ENCODE results near the gene UBE2Q1.

The UBE2Q1 gene

GRCh38 chr1:154572468-154573167 lies 14.2 kb upstream of the UBE2Q1 start:
- DNase-seq (ENCODE audit: low read depth) = no peak
- no peak for TF ChIP-seq CTCF (IDR thresholded peaks at IDR 0.05; ENCODE audit: low read length, missing control alignments)
- H3K4me3 ChIP-seq (replicated peaks; ENCODE audit: low read depth, low read length) = no peak overlapping the region

GRCh38 chr1:154571964-154572288 lies 13.5 kb upstream of the UBE2Q1 start:
- TF ChIP-seq CTCF (IDR thresholded peaks at IDR 0.05; ENCODE audit: low read length, missing control alignments) = no peak
- DNase-seq (ENCODE audit: low read depth) = no peak
- no peak overlapping the region for H3K4me3 ChIP-seq (replicated peaks; ENCODE audit: low read depth, low read length)

GRCh38 chr1:154571244-154571963 lies 12.9 kb upstream of the UBE2Q1 start:
- H3K4me3 ChIP-seq (replicated peaks; ENCODE audit: low read depth, low read length) = no peak overlapping the region
- no peak for TF ChIP-seq CTCF (IDR thresholded peaks at IDR 0.05; ENCODE audit: low read length, missing control alignments)

GRCh38 chr1:154568157-154568815 lies 9.8 kb upstream of the UBE2Q1 start:
- no peak overlapping the region for H3K4me3 ChIP-seq (replicated peaks; ENCODE audit: low read depth, low read length)
- no peak for TF ChIP-seq CTCF (IDR thresholded peaks at IDR 0.05; ENCODE audit: low read length, missing control alignments)
- DNase-seq (ENCODE audit: low read depth) = no peak

More at GRCh38 chr1:154571244-154571963, 12.9 kb upstream of the UBE2Q1 start:
- DNase-seq (ENCODE audit: low read depth) = no peak

- peak; percentile 45 for DNase-seq (ENCODE audit: low read depth)
- no peak within 1 kb of the TSS for H3K4me3 ChIP-seq (replicated peaks; ENCODE audit: low read depth, low read length)
- TF ChIP-seq CTCF (IDR thresholded peaks at IDR 0.05; ENCODE audit: low read length, missing control alignments) = no peak
These were observed 9.1 kb upstream of the UBE2Q1 start, which contains the start of gene CHRNB2 for GRCh38 chr1:154567386-154568156. CHRNB2 (plus strand) TSS chr1:154567778; CDS start chr1:154568045, 267 bp downstream.

- no peak overlapping the region for H3K4me3 ChIP-seq (replicated peaks; ENCODE audit: low read depth, low read length)
- no peak for DNase-seq (ENCODE audit: low read depth)
- no peak for TF ChIP-seq CTCF (IDR thresholded peaks at IDR 0.05; ENCODE audit: low read length, missing control alignments)
These were observed 7.4 kb upstream of the UBE2Q1 start for GRCh38 chr1:154565876-154566275.

Measured in fibroblast of pulmonary artery (primary cell).